ENCODE data around the gene ZNF736.
"Not testable (repeated sequence)": the region's sequence is repeated elsewhere in the genome, so short reads cannot be mapped to it uniquely, and the experiment has no call there.

DNA sequence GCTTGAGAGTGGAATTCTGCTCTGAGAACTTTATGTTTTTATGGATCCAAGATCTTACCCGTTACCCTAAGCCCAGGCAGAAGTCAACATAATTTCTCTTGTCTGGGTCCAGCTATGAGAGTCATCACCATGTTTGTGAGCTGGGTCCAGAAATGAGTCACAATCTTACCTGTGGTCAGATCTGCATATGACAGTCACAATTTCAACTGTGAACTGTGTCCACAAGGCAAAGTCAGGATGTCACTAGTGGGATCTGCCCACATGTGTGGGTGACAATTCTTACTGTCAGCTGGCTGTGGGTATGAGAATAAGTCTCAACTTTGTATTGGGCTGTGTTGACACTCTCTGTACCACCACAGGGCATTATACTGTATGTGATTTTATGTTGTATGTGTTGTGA, 16.3 kb upstream of the ZNF736 start:
- TF ChIP-seq CTCF (IDR thresholded peaks at IDR 0.05; ENCODE audit: control extremely low read depth in 1 of 3, insufficient read depth in 1 of 3, low read depth in 1 of 3, low read length in 3 of 3); CHD2 (IDR thresholded peaks at IDR 0.05; ENCODE audit: low read length); FOSL1 (IDR thresholded peaks at IDR 0.05; ENCODE audit: insufficient read depth, low read depth, low read length); KDM5A (IDR thresholded peaks at IDR 0.05; ENCODE audit: low read length); TAF1 (IDR thresholded peaks at IDR 0.05; ENCODE audit: low read depth, low read length); BRCA1 (IDR thresholded peaks at IDR 0.05; ENCODE audit: low read depth, low read length); ATF3 (IDR thresholded peaks at IDR 0.05; ENCODE audit: insufficient read depth, low read depth, low read length); TCF12 (IDR thresholded peaks at IDR 0.05; ENCODE audit: low read depth, low read length); NRF1 (IDR thresholded peaks at IDR 0.05; ENCODE audit: low read depth, low read length); CREB1 (IDR thresholded peaks at IDR 0.05); SUZ12 (IDR thresholded peaks at IDR 0.05; ENCODE audit: low read length); EP300 (IDR thresholded peaks at IDR 0.05; ENCODE audit: borderline replicate concordance in 1 of 2, low read depth in 2 of 2, low read length in 2 of 2); KDM1A (IDR thresholded peaks at IDR 0.05; ENCODE audit: borderline replicate concordance, low read length): not testable (repeated sequence)

All from H1 (cell line).